ENCODE results near the gene ZNF165. TPM values are rescaled to one million over a fixed set of nuclear protein-coding genes. Genes with fewer than 3 reads are reported as not detected.
A peak's percentile ranks its signal among the peaks of the same experiment; 100 is the strongest.

Gene ZNF165
- total and polyA plus RNA-seq, 2 of the 13 experiments (the other 11 are each of a cell fraction or from before 2014, with no cell fraction given), result 0.58 to 8.6 TPM

- TF ChIP-seq MEIS1 (CRISPR knock-in tag; IDR thresholded peaks at IDR 0.05; ENCODE audit: borderline replicate concordance) (no peak), SP140L (CRISPR knock-in tag; IDR thresholded peaks at IDR 0.05; ENCODE audit: borderline replicate concordance) (no peak), ZNF569 (CRISPR knock-in tag; IDR thresholded peaks at IDR 0.05; ENCODE audit: borderline replicate concordance) (no peak), SCMH1 (CRISPR knock-in tag; IDR thresholded peaks at IDR 0.05; ENCODE audit: borderline replicate concordance) (no peak)
- Histone ChIP-seq H3K4me1 (ENCODE audit: insufficient read depth, low read length) (peaks cover 24% of the 10 kb centered on the region), H3K27ac (ENCODE audit: extremely low read length, insufficient read depth, low read length) (no peak overlapping the region), H3K9me3 (ENCODE audit: low read length) (no peaks in the 10 kb centered on the region), H4K20me1 (ENCODE audit: insufficient read depth, low read length) (0 out of 2 replicates have a peak, but pooled peaks cover 3% of the 10 kb centered on the region), H3K9ac (ENCODE audit: insufficient read depth, low read depth, low read length) (peak overlapping the region; percentile 75; the same call in 1 of the 2 replicates), H2AFZ (ENCODE audit: low read length) (no peak overlapping the region), H3K4me2 (ENCODE audit: low read depth, low read length) (peak overlapping the region; percentile 74), H3K79me2 (ENCODE audit: insufficient read depth, low read length) (peaks cover 35% of the 10 kb centered on the region), H3K4me3 (replicated peaks in 1 of 3; ENCODE audit: insufficient read depth in 1 of 3, low read depth in 2 of 3, low read length in 3 of 3) (peak overlapping the region; percentile 81 to 89 (median 86); a peak in 5 of 6 replicates), H3K27me3 (ENCODE audit: control insufficient read depth in 1 of 2, insufficient read depth in 2 of 2, low read length in 2 of 2) (no peaks in the 10 kb centered on the region; a peak in 1 of 5 replicates), H3K36me3 (replicated peaks in 1 of 2; ENCODE audit: control insufficient read depth in 1 of 2, insufficient read depth in 2 of 2, low read length in 2 of 2) (peaks cover 5 to 48% of the 10 kb centered on the region in 2 experiments)
- intact Hi-C loops (cut with micrococcal nuclease; ENCODE audit: unreplicated experiment), result no loop called here
- CTCF ChIA-PET (ENCODE audit: low intra/inter-chr PET ratio, low total read pairs), result no interaction called here
- 77% methylated on average over 4 of the region's 4 CpGs for WGBS (ENCODE audit: low lambda C conversion rate)
- ATAC-seq (no peak), DNase-seq (ENCODE audit: low spot score) (no peak), FAIRE-seq (no peak)
- POLR2A ChIA-PET, result interaction anchor here (0.6 to 5.1 kb wide), 8 partner anchors 12 to 258 kb away, joined by 3 to 86 read pairs (median 8); partner anchors contain the start of genes ZKSCAN8 and ZNF165
- in situ Hi-C loops (cut with HindIII; ENCODE audit: extremely low pct_ligation_motif_present, low pct_unique_long_range_greater_than_20kb), result no loop called here
- no TSS peak for BruUV-seq (replicated peaks)
These were observed 45.0 kb downstream of the ZNF165 start for GRCh38 chr6:28125401-28125800.

- WGBS (ENCODE audit: low lambda C conversion rate), result 71% methylated on average over 3 of the region's 3 CpGs
- peak; percentile 59 for DNase-seq (ENCODE audit: low spot score)
- Histone ChIP-seq H3K9ac (ENCODE audit: insufficient read depth, low read depth, low read length) (no peak overlapping the region), H3K27me3 (ENCODE audit: control insufficient read depth in 1 of 2, insufficient read depth in 2 of 2, low read length in 2 of 2) (no peaks in the 10 kb centered on the region; a peak in 1 of 5 replicates), H3K4me1 (ENCODE audit: insufficient read depth, low read length) (peaks cover 45% of the 10 kb centered on the region), H2AFZ (ENCODE audit: low read length) (no peak overlapping the region), H3K4me3 (replicated peaks in 1 of 3; ENCODE audit: insufficient read depth in 1 of 3, low read depth in 2 of 3, low read length in 3 of 3) (no peak overlapping the region), H3K4me2 (ENCODE audit: low read depth, low read length) (no peak overlapping the region), H3K9me3 (ENCODE audit: low read length) (no peaks in the 10 kb centered on the region), H4K20me1 (ENCODE audit: insufficient read depth, low read length) (0 out of 2 replicates have a peak, but pooled peaks cover 3% of the 10 kb centered on the region), H3K79me2 (ENCODE audit: insufficient read depth, low read length) (peaks cover 39% of the 10 kb centered on the region), H3K36me3 (replicated peaks in 1 of 2; ENCODE audit: control insufficient read depth in 1 of 2, insufficient read depth in 2 of 2, low read length in 2 of 2) (peaks cover 2 to 19% of the 10 kb centered on the region in 2 experiments; a peak in 2 of 5 replicates), H3K27ac (ENCODE audit: extremely low read length, insufficient read depth, low read length) (no peak overlapping the region)
- intact Hi-C loops (cut with micrococcal nuclease; ENCODE audit: unreplicated experiment), result loop anchor here (1.0 kb wide), 1 partner anchor 222 kb away; no protein-coding TSS in a partner anchor
- peak; percentile 33 for ATAC-seq
- FAIRE-seq, result peak; percentile 61
- CTCF ChIA-PET (ENCODE audit: low intra/inter-chr PET ratio, low total read pairs), result interaction anchor here (1.7 kb wide), 1 partner anchor 222 kb away, joined by 13 read pairs; no protein-coding TSS in a partner anchor
- in situ Hi-C loops (cut with HindIII; ENCODE audit: extremely low pct_ligation_motif_present, low pct_unique_long_range_greater_than_20kb), result loop anchor here (5.0 kb wide), 1 partner anchor 223 kb away; no protein-coding TSS in a partner anchor
- no TSS peak for BruUV-seq (replicated peaks)
- POLR2A ChIA-PET, result interaction anchor here (0.9 kb wide), 1 partner anchor 10 kb away, joined by 4 read pairs; the partner anchor contains the start of gene ZSCAN16
- no peak for TF ChIP-seq FOXP4 (CRISPR knock-in tag; IDR thresholded peaks at IDR 0.05)
- TF ChIP-seq KMT2A (CRISPR knock-in tag; IDR thresholded peaks at IDR 0.05), result 0 out of 2 replicates have a peak, but pooled peaks have one; percentile 25
- no peak for TF ChIP-seq SNAPC5 (CRISPR knock-in tag; IDR thresholded peaks at IDR 0.05; ENCODE audit: borderline replicate concordance)
- TF ChIP-seq HIC2 (CRISPR knock-in tag; IDR thresholded peaks at IDR 0.05; ENCODE audit: low read depth), result no peak
- peak; percentile 37 for TF ChIP-seq XRCC5 (optimal IDR thresholded peaks at IDR 0.05; ENCODE audit: low read length)
- 0 out of 2 replicates have a peak, but pooled peaks have one; percentile 18 for TF ChIP-seq HDAC2 (CRISPR knock-in tag; IDR thresholded peaks at IDR 0.05)
- no peak for TF ChIP-seq ZNF337 (CRISPR knock-in tag; IDR thresholded peaks at IDR 0.05; ENCODE audit: borderline replicate concordance, low read depth)
- no peak for TF ChIP-seq ZNF350 (CRISPR knock-in tag; IDR thresholded peaks at IDR 0.05; ENCODE audit: borderline replicate concordance, low read depth)
- TF ChIP-seq SMC3 (IDR thresholded peaks at IDR 0.05; ENCODE audit: low read length), result 0 out of 2 replicates have a peak, but pooled peaks have one; percentile 25
- TF ChIP-seq TMF1 (CRISPR knock-in tag; IDR thresholded peaks at IDR 0.05; ENCODE audit: low read depth), result no peak
These were observed 53.6 kb downstream of the ZNF165 start for GRCh38 chr6:28134015-28134414.

Measured in HepG2 (cell line).